Fibroblast of lung (primary cell): ENCODE results near the gene RAP1GAP. TPM values are rescaled to one million over a fixed set of nuclear protein-coding genes. Genes with fewer than 3 reads are reported as not detected.
"Not testable (repeated sequence)": the region's sequence is repeated elsewhere in the genome, so short reads cannot be mapped to it uniquely, and the experiment has no call there.

Source experiments
- DNase-seq, 2 donors: peaks; one replicate each; pipeline versions ENCODE4 v3.0.0 to v3.0.0-alpha.2; 2010; ENCODE audit warnings: low read depth in 2 of 2
- H2AFZ ChIP-seq: 2 replicates; pipeline ENCODE4 v1.5.1; 2012; ENCODE audit warnings: low read length, control low read depth, inconsistent platforms
- H3K27ac ChIP-seq: 2 replicates; pipeline ENCODE4 v1.5.1; 2011; ENCODE audit warnings: low read length, control low read depth; ENCODE audit not compliant: insufficient read depth
- H3K27me3 ChIP-seq: 2 replicates; pipeline ENCODE4 v1.5.1; 2011; ENCODE audit warnings: mild to moderate bottlenecking, low read length; ENCODE audit not compliant: control insufficient read depth, insufficient read depth
- H3K36me3 ChIP-seq: 2 replicates; pipeline ENCODE4 v1.5.1; 2011; ENCODE audit warnings: low read length; ENCODE audit not compliant: control insufficient read depth, insufficient read depth
- H3K4me1 ChIP-seq: 2 replicates; pipeline ENCODE4 v1.5.1; 2011; ENCODE audit warnings: low read length; ENCODE audit not compliant: control insufficient read depth, insufficient read depth; ENCODE audit errors: extremely low read depth
- H3K4me2 ChIP-seq: 2 replicates; pipeline ENCODE4 v1.5.1; 2011; ENCODE audit warnings: low read length, control low read depth; ENCODE audit not compliant: insufficient read depth; ENCODE audit errors: extremely low read depth
- H3K4me3 ChIP-seq, 4 experiments: fragments of 200-600 bp in 1 of 4; sonication (generic) in 1 of 4; replicated peaks in 1 of 4; 2 replicates each; pipeline ENCODE4 v1.5.1; 2011 to 2016; ENCODE audit warnings: low read length in 4 of 4, low read depth in 3 of 4, mild to moderate bottlenecking in 3 of 4, control low read depth in 2 of 4, inconsistent platforms in 1 of 4, mixed read lengths in 1 of 4; ENCODE audit not compliant: insufficient read depth in 1 of 4; ENCODE audit errors: control extremely low read depth in 1 of 4
- H3K79me2 ChIP-seq: 2 replicates; pipeline ENCODE4 v1.5.1; 2012; ENCODE audit warnings: mild to moderate bottlenecking, low read length, inconsistent platforms; ENCODE audit not compliant: control insufficient read depth, insufficient read depth
- H3K9ac ChIP-seq: 2 replicates; pipeline ENCODE4 v1.5.1; 2011; ENCODE audit warnings: mild to moderate bottlenecking, low read length, control low read depth; ENCODE audit not compliant: insufficient read depth
- H3K9me3 ChIP-seq: 2 replicates; pipeline ENCODE4 v1.5.1; 2012; ENCODE audit warnings: low read depth, low read length; ENCODE audit not compliant: control insufficient read depth, insufficient read depth
- H4K20me1 ChIP-seq: 2 replicates; pipeline ENCODE4 v1.5.1; 2011; ENCODE audit warnings: low read length; ENCODE audit not compliant: control insufficient read depth, insufficient read depth; ENCODE audit errors: extremely low read depth
- CTCF ChIP-seq, 2 donors: IDR thresholded peaks in 1 of 2; conservative IDR thresholded peaks in 1 of 2; 1 replicate in 1 of 2; 2 replicates in 1 of 2; pipeline ENCODE4 v1.5.1; 2011 to 2012; ENCODE audit warnings: low read length in 2 of 2, control low read depth in 1 of 2, inconsistent platforms in 1 of 2, low read depth in 1 of 2, mild to moderate bottlenecking in 1 of 2
- EZH2 ChIP-seq: IDR thresholded peaks from 2 replicates; pipeline ENCODE4 v1.5.1; 2012; ENCODE audit warnings: low read length, control low read depth, mild to moderate bottlenecking; ENCODE audit errors: missing control alignments
- polyA plus RNA-seq, 2 donors: library from polyadenylated mRNA; depleted of rRNA in 1 of 2; stranded (reverse) in 1 of 2; unstranded in 1 of 2; fragments of >200 nt; gene quantifications; 2 replicates each; pipeline ENCODE4 v1.2.1, GENCODE V29; 2011 to 2012; ENCODE audit warnings: missing spikeins in 1 of 2
- total RNA-seq: library from RNA; depleted of rRNA; stranded (reverse); fragments of >200 nt; gene quantifications from 2 replicates; pipeline ENCODE4 v1.2.1, GENCODE V29; 2014

RAP1GAP gene
- total and polyA plus RNA-seq, 2 donors (not counting 1 experiment from before 2014, with no cell fraction given), result under 0.01 to 0.05 TPM

GRCh38 chr1:21631944-21632887 is 36.9 kb downstream of the RAP1GAP start:
- DNase-seq, result peak in 1 of 2 donors; percentile 15
- TF ChIP-seq EZH2, result no peak
- no peak for TF ChIP-seq CTCF (conservative IDR thresholded peaks at IDR 0.05 in 1 of 2, IDR thresholded peaks at IDR 0.05 in 1 of 2; ENCODE audit: low read depth in 1 of 2, low read length in 2 of 2)
- H3K27ac ChIP-seq, result no peak overlapping the region
- H3K4me1 ChIP-seq, result no peaks in the 10 kb centered on the region
- no peaks in the 10 kb centered on the region for H4K20me1 ChIP-seq
- no peak overlapping the region for H3K4me2 ChIP-seq
- no peaks in the 10 kb centered on the region for H3K79me2 ChIP-seq
- no peaks in the 10 kb centered on the region for H3K36me3 ChIP-seq
- H3K27me3 ChIP-seq, result no peaks in the 10 kb centered on the region
- no peaks in the 10 kb centered on the region for H3K9me3 ChIP-seq
- H3K9ac ChIP-seq, result no peak overlapping the region
- no peak overlapping the region for H3K4me3 ChIP-seq
- H2AFZ ChIP-seq, result no peak overlapping the region

GRCh38 chr1:21631590-21631943 is 37.6 kb downstream of the RAP1GAP start:
- not testable (repeated sequence) for H3K79me2 ChIP-seq, DNase-seq, H3K4me3 ChIP-seq, H3K36me3 ChIP-seq, H3K4me2 ChIP-seq, H3K9me3 ChIP-seq, H3K27ac ChIP-seq, H3K4me1 ChIP-seq, H2AFZ ChIP-seq, H4K20me1 ChIP-seq, H3K9ac ChIP-seq, H3K27me3 ChIP-seq

- Histone ChIP-seq H4K20me1 (no peaks in the 10 kb centered on the region), H3K4me2 (no peak overlapping the region), H3K4me3 (no peak overlapping the region), H3K27me3 (no peaks in the 10 kb centered on the region), H3K4me1 (no peaks in the 10 kb centered on the region), H3K36me3 (no peaks in the 10 kb centered on the region), H3K27ac (no peak overlapping the region), H3K79me2 (no peaks in the 10 kb centered on the region), H2AFZ (no peak overlapping the region), H3K9me3 (no peaks in the 10 kb centered on the region), H3K9ac (no peak overlapping the region)
- TF ChIP-seq CTCF (conservative IDR thresholded peaks at IDR 0.05 in 1 of 2, IDR thresholded peaks at IDR 0.05 in 1 of 2; ENCODE audit: low read depth in 1 of 2, low read length in 2 of 2), result no peak
- TF ChIP-seq EZH2, result no peak
- no peak for DNase-seq
Measured at GRCh38 chr1:21630571-21631343, 38.4 kb downstream of the RAP1GAP start.
